ENCODE data around the gene TLE1. TPM values are rescaled to one million over a fixed set of nuclear protein-coding genes. Genes with fewer than 3 reads are reported as not detected.

Gene TLE1
- total and polyA plus RNA-seq, 10 of the 15 experiments (the other 5 are each of a cell fraction or from before 2014, with no cell fraction given): 0.04 to 0.23 (median 0.10) TPM; not detected in 6

GRCh38 chr9:81650586-81651515, 38.5 kb downstream of the TLE1 start:
- WGBS (ENCODE audit: insufficient coverage, insufficient replicate concordance, low lambda C conversion rate, missing lambda C conversion rate): 60% methylated on average over 8 of the region's 8 CpGs
- CTCF ChIA-PET: interaction anchor here (0.6 kb wide), 1 partner anchor 1871 kb away, joined by 3 read pairs; no protein-coding TSS in a partner anchor
- FAIRE-seq (no peak), ATAC-seq (no peak), DNase-seq (ENCODE audit: low read depth, low spot score) (no peak)
- POLR2A ChIA-PET: no interaction called here
- Histone ChIP-seq H3K9ac (ENCODE audit: control insufficient read depth, insufficient read depth, low read length) (no peak overlapping the region), H3K79me2 (ENCODE audit: control insufficient read depth, insufficient read depth, low read length) (no peaks in the 10 kb centered on the region), H3K9me3 (replicated peaks; ENCODE audit: control insufficient read depth, insufficient read depth, low read length) (no peaks in the 10 kb centered on the region), H3K36me3 (ENCODE audit: control insufficient read depth in 2 of 2, insufficient read depth in 2 of 2, low read length in 1 of 2) (no peaks in the 10 kb centered on the region), H3K27ac (ENCODE audit: control insufficient read depth, insufficient read depth) (no peak overlapping the region), H3K4me3 (no peak overlapping the region), H2AFZ (ENCODE audit: control insufficient read depth, low read depth, low read length) (no peak overlapping the region), H3K4me1 (ENCODE audit: control insufficient read depth, insufficient read depth, low read length) (no peaks in the 10 kb centered on the region), H4K20me1 (ENCODE audit: control insufficient read depth, insufficient read depth) (no peaks in the 10 kb centered on the region), H3K27me3 (replicated peaks in 1 of 2; ENCODE audit: control insufficient read depth in 2 of 2, insufficient read depth in 2 of 2, low read length in 1 of 2) (no peaks in the 10 kb centered on the region), H3K4me2 (ENCODE audit: control insufficient read depth, insufficient read depth) (no peak overlapping the region)
- no TSS peak for BruUV-seq (replicated peaks)
- TF ChIP-seq FOXK2 (IDR thresholded peaks at IDR 0.05) (no peak), POLR2AphosphoS2 (IDR thresholded peaks at IDR 0.05; ENCODE audit: low read depth, low read length) (no peak), ZZZ3 (IDR thresholded peaks at IDR 0.05; ENCODE audit: control insufficient read depth, insufficient read length, low read depth) (no peak), JUNB (IDR thresholded peaks at IDR 0.05) (no peak), STAT1 (conservative IDR thresholded peaks at IDR 0.05) (no peak), NRF1 (conservative IDR thresholded peaks at IDR 0.05; ENCODE audit: low read depth, low read length) (no peak), CHD2 (IDR thresholded peaks at IDR 0.05; ENCODE audit: borderline replicate concordance, low read depth, low read length) (no peak), FOXM1 (IDR thresholded peaks at IDR 0.05; ENCODE audit: low read depth, low read length) (no peak), IKZF2 (IDR thresholded peaks at IDR 0.05) (no peak), SMAD5 (IDR thresholded peaks at IDR 0.05; ENCODE audit: low read depth) (no peak), EZH2 (IDR thresholded peaks at IDR 0.05; ENCODE audit: borderline replicate concordance, control insufficient read depth, low read depth, low read length) (no peak), SP1 (IDR thresholded peaks at IDR 0.05; ENCODE audit: low read depth, low read length) (no peak), CREM (IDR thresholded peaks at IDR 0.05; ENCODE audit: low read depth) (no peak)
- in situ Hi-C loops (cut with MboI): no loop called here
- SMC1A ChIA-PET (ENCODE audit: uncharacterized antibody, unreplicated experiment): no interaction called here
- RAD21 ChIA-PET (ENCODE audit: unreplicated experiment): no interaction called here
- intact Hi-C loops (cut with micrococcal nuclease; ENCODE audit: unreplicated experiment): no loop called here

Data from GM12878 (cell line).